Jurkat, Clone E6-1 (cell line): Measurements from ENCODE around the gene JMJD6.

Experiments used
- DNase-seq: peaks from one replicate; pipeline ENCODE4 v3.0.0-alpha.2; 2011; ENCODE audit warnings: low read depth, low spot score
- H3K4me3 ChIP-seq: 2 replicates; pipeline ENCODE4 v1.5.1; 2011; ENCODE audit warnings: mild to moderate bottlenecking, low read length, control low read depth, moderate library complexity

JMJD6 gene

DNA sequence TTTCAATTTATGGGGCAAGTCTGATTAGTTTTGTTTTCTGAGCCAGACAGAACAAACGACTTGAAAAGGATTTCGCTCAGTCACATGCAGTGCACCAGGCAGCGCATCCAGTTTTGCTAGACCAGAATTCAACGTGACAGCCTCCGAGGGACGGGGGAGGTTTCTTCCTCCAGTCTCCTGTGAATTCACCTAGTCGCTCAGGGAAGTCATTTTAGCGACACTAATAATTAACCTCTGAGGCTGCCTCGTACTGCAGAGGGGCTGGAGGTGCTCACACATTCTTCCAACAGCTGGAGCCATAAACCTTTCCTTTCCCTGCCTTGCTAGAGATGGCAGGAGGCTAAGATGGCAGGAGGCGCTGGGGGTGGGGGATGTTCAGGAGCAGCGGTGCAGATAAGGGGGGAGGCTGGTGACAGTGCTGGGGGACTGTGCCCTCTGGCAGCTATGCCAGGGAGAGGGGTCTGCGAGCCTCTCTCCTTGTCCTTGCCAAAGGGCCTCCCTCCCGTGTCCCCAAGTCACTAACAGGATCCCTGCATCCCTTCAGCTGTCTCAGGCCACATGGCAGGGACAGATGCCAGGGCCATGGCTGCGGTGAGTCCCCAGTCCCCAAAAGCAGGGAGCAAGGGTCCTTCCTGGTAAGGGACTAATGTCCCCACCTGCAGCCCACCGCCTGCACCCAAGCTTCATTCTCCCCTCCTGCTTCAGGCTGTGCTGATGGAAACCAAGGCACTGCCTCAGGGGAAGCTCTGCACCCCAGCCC lies 39.7 kb downstream of the JMJD6 start:
- DNase-seq: no peak
- H3K4me3 ChIP-seq: no peak overlapping the region

DNA sequence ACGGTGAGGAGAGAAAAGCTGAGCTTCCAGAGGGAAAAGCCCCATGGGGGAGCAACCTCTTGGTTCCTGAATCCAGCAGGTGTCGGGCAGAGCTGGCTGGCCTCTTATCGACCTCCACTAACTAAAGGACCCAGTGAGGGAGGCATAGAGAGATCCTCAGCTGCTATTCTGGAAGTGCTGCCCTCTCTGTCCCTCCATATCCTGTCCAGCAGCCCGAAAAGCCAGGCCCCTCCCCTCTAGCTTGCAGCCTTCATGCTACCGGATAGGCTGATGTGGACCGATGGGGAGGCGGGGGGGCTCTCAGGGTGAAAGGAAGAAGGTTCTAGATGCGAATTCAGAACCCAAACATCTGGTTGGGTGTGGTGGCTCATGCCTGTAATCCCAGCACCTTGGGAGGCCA lies 40.6 kb downstream of the JMJD6 start:
- no peak overlapping the region for H3K4me3 ChIP-seq
- no peak for DNase-seq

DNA sequence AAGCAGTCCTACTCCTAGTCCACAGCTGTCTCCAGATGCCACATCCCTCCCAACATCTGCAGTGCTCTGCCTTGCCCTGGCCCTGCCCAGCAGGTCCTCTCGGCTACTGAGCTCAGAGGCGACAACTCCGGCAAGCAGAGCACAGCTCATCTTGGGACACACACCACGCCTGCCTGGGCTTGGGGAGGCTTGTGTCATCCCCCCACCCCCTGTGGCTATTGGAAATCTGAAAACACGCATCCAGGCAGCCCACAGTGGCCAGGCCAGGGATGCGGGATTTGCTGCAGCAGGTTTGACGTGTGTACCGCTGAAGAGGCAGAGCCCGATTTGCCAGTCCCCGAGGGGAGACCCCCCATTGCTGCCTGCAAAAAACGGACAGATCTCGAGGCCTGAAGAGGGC lies 41.0 kb downstream of the JMJD6 start:
- no peak for DNase-seq
- H3K4me3 ChIP-seq: no peak overlapping the region

DNA sequence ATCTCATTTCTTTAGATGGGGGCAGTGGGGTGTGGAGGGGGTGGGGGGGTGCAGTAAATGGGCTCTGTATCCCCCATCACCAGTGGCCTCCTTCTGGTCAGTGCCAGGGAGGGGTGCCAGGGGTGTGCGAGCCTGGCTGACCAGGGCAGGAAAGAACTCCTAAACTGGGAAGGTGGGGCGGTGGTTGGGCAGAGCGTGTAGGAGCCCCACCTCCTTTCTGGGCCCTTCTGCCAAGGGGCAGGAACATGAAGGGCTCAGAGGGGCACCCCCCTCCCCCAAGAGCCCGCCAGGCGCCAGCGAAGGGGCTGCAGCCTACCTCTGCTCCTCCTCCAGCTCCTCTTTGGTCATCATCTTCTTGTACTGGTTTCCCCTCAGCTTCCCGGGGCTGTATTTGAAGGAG lies 41.6 kb downstream of the JMJD6 start:
- H3K4me3 ChIP-seq: no peak overlapping the region
- DNase-seq: no peak

DNA sequence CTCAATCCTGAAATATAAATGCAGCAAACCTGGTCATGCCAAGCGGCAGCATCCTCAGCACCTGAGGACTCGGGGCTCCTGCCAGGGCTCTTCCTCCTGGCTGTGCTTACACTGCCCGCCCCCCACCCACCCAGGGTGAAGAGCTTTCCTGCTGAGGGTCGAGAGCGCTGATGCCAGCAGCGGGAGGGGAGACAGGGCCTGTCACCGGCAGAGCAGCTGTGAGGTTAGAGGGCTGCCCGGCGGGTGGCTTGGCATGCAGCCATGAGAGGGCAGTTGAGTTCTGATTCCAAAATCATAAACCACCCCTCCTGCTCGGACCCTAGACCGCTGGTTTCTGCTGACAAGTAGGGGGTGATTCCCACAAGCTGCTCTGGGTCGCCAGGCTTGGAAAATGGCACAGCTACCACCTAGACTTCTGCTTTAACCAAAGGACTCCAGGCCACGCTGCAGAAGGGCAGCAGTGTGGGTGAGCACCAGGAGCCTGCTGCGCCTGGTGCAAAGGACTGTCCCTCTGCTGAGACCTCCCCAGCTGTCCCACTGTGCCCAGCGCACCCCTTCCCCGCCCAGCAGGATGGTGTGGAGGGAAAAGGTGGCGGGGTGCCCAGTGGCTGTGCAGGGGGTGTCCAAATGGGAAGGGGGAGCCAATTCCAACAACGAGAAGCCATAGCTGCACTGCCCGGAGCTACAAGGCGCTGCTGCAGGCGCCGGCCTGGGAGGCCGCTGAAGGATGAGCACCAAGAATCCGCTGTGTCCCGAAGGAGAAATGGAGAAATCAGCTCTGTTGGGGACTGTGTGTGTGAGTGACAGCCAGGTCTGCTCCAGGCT lies 42.3 kb downstream of the JMJD6 start:
- no peak overlapping the region for H3K4me3 ChIP-seq
- DNase-seq: no peak

DNA sequence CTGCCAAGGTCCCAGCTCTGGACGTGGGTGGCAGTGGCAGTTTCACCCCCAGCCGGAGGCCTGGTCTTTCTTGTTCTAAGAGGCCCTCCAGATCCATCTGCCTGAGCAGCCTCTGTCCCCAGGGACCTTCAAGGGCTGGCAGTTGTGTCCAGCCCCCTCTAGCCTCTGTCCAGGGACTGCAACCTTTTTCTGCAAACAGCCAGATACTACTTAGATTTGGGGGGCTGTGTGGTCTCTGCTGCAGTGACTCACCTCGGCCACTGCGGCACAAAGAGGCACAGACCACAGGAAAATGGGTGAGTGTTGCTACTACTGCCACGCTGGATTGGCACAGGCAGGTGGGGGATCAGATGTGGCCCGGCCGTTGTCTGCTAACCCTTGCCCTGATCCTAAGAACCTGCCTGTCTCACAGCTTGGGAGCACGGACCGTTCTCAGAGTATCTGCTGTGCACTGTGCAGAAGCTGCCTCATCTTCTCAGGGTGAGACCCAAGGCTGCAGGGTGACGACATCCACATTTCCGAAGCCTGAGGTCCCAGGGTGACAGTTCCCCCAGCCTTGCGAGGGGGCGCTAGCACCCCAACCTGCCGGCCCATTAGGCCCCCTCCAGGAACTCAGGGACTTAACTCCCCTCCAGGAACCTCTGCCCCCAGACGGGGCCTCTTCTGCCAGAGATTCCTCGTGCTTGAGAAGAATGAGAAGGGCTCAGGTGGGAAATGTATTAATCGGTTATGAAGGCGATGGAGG lies 43.2 kb downstream of the JMJD6 start:
- no peak overlapping the region for H3K4me3 ChIP-seq
- DNase-seq: no peak

DNA sequence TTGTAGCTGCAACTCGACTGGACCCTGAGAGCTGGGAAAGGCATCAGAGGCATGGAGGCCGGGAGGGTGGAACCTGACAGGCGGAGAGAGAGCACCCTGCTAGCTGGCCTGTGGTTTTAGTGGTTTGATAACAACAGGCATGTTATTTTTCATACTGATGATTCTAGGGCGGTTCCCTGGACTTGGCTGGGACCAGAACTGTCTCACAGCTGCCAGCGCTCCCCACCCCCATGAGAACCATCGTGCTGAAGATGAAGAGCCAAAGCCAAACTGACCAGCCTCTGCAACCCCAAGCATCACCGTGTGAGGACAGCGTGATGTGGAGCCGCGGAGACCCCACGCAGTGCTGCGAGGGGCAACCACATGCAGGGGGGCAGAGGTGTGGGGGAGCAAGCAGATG lies 44.1 kb downstream of the JMJD6 start:
- no peak overlapping the region for H3K4me3 ChIP-seq
- DNase-seq: no peak

DNA sequence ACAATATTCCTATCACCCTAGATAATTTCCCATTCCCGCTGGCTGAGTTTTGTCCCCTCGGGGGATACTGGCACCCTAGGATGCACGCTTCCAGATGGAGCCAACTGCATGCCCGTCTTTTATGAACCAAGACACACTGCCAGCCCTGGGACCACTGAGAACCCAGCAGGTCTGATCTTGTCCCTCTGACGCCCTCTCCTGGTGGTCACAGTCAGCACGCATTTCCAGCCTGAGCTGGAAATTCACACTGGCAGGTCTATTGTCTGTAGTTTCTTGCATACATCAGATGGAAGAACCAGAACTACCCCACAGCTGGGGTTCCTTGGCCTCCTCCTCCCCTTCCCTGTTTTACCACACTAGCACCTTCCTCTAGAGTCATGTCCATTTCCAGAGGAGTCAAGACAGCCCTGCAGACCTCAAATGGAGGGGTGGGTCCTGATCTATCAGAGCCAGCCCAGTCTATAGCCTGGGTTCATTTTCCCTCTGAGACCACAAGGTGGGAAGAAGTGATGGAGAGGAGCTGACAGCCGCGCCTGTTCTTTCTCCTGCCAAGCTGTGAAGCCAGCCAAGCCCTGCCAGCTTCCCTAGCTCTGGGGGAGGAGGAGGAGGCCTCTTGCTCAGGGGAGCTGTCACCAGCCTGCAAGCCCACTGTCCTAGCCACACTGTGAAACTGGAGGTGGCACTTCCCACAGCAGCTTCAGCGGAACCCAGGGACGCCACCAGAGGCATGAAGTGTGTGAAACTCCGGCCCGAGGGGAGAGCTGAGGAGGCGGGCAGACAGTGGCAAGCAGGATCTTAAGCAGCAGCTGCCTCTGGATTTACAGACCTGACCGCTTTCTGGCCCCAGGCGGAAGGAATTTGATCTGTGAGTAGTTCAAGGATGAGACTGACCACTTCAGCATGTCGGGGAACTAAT lies 44.9 kb downstream of the JMJD6 start:
- DNase-seq: peak; percentile 78
- H3K4me3 ChIP-seq: no peak overlapping the region

DNA sequence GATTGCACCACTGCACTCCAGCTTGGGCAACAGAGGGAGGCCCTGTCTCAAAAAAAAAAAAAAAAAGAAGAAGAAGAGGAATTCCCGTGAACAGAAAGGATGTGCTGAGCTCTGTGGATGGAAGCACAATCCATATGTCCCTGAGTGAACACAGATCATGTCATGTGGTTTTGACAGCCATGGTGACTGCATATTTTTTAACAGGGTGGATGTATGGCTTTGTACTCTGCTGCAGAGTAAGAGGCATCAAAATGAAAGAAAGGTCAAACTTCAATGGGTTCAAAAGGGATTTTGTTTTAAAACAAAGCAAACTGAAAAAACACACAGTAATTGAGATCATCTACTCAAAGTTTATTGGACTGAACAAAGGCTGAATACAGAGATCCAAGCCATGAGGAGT lies 47.2 kb downstream of the JMJD6 start:
- H3K4me3 ChIP-seq: no peak overlapping the region
- DNase-seq: no peak

DNA sequence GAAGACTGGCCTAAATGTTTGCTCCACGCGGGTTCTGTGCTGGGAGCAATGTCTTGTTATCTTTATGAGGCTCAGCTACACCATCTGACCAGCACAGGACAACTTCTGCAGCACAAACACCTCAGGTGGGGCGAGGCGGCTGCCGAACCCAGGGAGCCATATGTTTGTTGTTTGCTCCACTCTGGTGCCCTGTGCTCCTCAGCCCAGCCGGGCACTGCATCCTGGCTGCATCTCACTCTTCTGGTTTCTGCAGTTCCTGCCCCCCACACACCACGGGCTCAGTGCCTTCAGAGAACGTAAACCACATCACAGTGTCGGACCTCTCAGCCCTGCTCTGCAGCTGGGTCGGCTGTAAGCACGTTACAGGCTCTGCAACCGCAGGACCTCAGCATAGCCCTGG lies 48.1 kb downstream of the JMJD6 start:
- peak; percentile 93 for DNase-seq
- H3K4me3 ChIP-seq: peak overlapping the region; percentile 29

DNA sequence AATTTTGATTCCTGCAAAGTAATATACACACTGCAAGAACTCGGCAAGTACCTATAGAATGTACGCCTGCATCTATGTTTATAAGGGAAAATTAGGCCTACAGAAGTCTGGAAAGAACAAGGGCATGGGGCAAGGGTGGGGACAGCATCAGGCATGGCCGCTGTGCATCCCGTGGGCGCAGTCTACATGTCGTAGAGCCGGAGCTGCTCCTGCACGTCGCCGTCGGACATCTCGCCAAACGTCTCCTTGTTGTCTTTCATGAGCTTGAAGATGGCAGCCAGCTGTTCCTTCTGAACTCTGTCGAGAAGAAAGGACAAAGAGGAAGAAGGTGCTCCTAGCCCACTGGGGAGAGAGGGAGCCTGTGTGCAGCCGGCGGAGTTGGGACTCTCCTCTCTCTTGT lies 49.0 kb downstream of the JMJD6 start:
- DNase-seq: no peak
- no peak overlapping the region for H3K4me3 ChIP-seq

DNA sequence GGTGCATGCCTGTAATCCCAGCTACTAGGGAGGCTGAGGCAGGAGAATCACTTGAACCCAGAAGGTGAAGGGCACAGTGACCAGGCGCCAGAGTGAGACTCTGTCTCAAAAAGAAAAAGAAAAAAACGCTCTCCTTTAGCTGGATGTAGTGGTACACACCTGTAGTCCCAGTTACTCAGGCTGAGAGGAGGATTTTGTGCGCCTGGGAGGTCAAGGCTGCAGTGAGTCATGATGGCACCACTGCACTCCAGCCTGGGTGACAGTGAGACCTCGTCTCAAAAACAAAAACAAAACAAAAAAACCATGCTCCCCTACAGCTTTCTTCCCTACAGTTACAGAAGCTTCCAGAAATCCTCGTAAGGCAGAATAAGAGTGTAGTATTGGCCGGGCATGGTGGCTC lies 49.8 kb downstream of the JMJD6 start:
- no peak overlapping the region for H3K4me3 ChIP-seq

DNA sequence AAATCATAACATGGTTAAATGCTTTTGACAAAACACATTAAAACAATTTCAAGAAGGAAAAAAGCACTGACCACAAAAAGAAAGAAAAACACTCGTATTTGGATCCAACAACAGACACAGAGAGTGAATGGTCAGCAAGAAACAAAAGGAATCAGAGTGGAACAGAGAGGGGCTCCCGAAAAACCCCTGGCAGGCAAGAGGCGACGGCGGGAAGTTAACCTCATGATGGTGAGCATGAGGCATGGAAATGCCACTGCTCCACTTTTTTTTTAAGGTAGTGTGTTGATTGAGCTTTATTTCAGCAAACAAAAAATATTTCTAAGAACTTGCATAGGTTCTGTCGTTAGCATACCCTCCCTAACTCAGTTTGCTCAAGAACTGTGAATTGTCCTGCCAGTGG lies 50.8 kb downstream of the JMJD6 start:
- no peak overlapping the region for H3K4me3 ChIP-seq
- no peak for DNase-seq

More for the DNA sequence above, 49.8 kb downstream of the JMJD6 start:
- no peak for DNase-seq

DNA sequence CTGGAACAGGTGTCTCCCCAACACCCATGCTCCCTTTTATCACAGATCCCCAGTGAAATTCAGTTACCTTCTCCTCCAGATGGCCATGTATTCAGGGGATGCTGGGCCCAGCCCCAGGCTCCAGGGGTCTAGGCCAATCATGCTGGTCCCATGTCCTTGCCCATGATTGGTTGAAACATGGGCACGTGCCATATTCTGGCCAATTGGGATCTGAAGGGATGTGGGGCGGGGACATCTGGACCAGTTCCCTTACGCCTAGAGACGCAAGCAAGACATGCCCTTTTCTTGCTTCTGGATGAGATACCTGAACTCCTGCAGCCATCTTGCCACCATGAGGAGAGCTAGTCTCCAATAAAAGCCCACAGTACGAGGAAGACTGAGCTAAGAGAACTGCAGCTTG lies 51.8 kb downstream of the JMJD6 start:
- no peak overlapping the region for H3K4me3 ChIP-seq
- DNase-seq: no peak

DNA sequence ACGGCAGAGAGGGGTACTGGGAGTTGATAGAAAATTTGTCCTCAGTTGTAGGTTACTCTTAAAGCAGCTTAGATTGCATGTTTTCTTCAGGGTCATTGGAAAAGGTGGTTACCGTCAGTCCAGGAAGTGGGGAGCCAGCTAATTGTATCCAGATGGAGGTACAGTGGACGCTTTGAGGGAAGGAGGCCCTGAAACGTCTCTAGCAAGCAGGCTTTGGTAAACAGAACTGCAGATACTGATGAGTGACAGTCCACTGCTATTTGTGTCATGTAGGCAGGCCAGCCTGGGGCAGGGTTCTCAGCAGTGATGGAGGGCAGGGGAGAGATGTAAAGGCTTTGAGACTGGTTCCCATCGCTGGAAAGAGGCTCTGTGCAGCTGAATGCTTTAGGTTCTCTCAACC lies 52.7 kb downstream of the JMJD6 start:
- DNase-seq: no peak
- no peak overlapping the region for H3K4me3 ChIP-seq

DNA sequence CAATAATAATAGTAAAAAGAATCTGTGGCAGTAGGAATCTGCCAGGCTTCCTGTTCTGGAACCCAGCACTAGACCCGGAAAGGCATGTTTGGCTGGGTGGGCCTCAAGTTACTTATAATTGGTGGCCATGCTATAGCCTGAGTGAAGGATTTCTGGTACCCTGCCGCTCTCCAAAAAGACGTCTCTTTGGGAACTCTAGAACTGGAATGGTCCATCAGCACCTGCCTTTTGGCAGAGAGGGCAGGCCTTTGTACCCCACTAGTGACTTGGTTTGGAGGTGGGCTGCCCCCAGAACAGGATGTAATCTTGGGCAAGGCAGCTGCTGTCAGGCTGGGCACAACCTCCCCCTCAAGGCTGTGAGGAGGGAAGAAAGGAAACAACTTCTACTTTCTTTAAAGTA lies 53.5 kb downstream of the JMJD6 start:
- peak overlapping the region; percentile 65 for H3K4me3 ChIP-seq
- no peak for DNase-seq

DNA sequence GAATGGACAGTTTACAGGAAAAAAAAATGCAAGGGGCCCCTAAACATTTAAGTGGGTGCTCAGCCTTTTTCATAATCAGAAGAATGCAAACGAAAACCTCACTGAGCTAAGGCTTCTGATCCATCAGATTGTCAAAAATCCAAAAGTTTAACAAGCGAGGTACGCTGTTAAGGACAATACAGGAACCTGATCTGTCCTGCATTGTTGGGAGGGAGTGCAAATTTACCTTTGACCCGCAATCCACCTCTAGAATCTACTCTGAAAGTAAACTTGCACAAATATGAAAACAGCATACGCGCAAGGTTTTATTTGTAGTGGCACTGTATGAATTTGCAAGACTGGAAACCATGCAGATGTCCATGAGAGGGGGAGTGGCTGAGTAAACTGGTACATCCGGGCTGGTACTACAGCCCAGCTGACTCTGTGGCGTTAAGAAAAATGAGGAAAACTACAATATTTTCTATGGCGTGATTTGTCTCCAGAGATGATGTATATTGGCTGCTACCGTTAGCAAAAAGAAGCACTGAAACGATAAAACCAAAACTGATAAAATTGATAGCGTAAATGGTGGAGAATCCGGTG lies 54.0 kb downstream of the JMJD6 start:
- no peak for DNase-seq
- peak overlapping the region; percentile 65 for H3K4me3 ChIP-seq

DNA sequence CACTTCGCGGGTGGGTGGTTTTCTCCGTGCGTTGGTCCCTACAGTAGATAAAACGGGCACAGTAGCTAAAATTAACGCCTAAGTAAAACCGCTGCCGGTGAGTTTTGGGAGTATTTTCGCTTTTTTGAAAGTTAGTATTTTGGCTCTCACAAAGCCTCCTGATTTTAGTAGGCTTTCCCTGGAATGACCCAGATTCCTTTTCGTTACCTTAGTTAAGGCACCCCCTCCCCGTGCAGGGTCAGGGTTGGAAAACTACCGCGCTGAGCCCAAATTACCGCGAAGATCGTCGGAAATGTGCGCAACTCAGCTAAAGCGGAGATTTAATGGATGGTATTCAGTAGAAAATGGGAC lies 54.5 kb downstream of the JMJD6 start:
- peak overlapping the region; percentile 65 for H3K4me3 ChIP-seq
- DNase-seq: no peak
